ENCODE data around the gene OGDH. TPM values are rescaled to one million over a fixed set of nuclear protein-coding genes. Genes with fewer than 3 reads are reported as not detected.

The OGDH gene
- total RNA-seq, 3 donors from 2014 or later (not counting 1 experiment from before 2014, with no cell fraction given) = 69.2 to 86.7 (median 81.4) TPM

GRCh38 chr7:44569959-44570358 is 36.5 kb upstream of the OGDH start:
- Mint-ChIP-seq H3K27me3 (ENCODE audit: low read depth in 2 of 2) (no peaks in the 10 kb centered on the region), H3K9me3 (no peaks in the 10 kb centered on the region), H3K36me3 (no peaks in the 10 kb centered on the region), H3K27ac (no peak overlapping the region), H3K4me1 (peaks cover 40% of the 10 kb centered on the region in 2 donors), H3K4me3 (no peak overlapping the region)
- TF ChIP-seq CTCF (IDR thresholded peaks at IDR 0.05) = no peak
- ATAC-seq (no peak), DNase-seq (no peak)
- Histone ChIP-seq H3K27ac (ENCODE audit: low read length) (no peak overlapping the region), H3K27me3 (ENCODE audit: control insufficient read depth, insufficient read depth, low read length) (no peaks in the 10 kb centered on the region), H3K4me1 (ENCODE audit: control insufficient read depth, insufficient read depth, low read length) (peaks cover 24% of the 10 kb centered on the region), H3K9me3 (ENCODE audit: control insufficient read depth, insufficient read depth, low read length) (no peaks in the 10 kb centered on the region), H3K4me3 (ENCODE audit: low read length) (no peak overlapping the region), H3K36me3 (ENCODE audit: control insufficient read depth, insufficient read depth, low read length) (peaks cover 73% of the 10 kb centered on the region)
- WGBS (ENCODE audit: insufficient coverage) = 97% methylated on average over 9 of the region's 9 CpGs
- intact Hi-C loops (cut with micrococcal nuclease) = no loop called here

DNA sequence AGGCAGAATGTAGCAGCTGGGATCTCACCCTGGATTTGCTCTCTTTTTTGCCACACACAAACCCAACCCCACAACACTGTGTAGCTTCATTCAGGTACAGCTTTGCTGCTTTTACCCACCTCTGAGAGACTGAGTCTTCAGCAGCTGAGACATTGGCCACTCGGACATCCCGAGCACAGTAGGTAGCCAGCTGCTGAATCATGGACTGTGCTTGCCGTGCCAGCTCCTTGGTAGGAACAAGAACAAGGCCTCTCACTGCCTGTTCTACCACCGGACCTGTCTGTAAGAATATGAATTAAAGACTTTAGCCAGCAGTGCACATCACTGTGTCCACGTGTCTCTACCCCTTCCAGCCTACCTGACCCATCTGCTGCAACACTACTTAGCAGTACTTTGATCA is 33.7 kb upstream of the OGDH start:
- Mint-ChIP-seq H3K36me3 (no peaks in the 10 kb centered on the region), H3K4me1 (peaks cover 31 to 36% of the 10 kb centered on the region in 2 donors), H3K4me3 (peak overlapping the region; percentile 96), H3K9me3 (no peaks in the 10 kb centered on the region), H3K27me3 (ENCODE audit: low read depth in 2 of 2) (no peaks in the 10 kb centered on the region), H3K27ac (peak overlapping the region; percentile 98 to 100)
- Histone ChIP-seq H3K9me3 (ENCODE audit: control insufficient read depth, insufficient read depth, low read length) (no peaks in the 10 kb centered on the region), H3K27ac (ENCODE audit: low read length) (no peak overlapping the region), H3K36me3 (ENCODE audit: control insufficient read depth, insufficient read depth, low read length) (peaks cover 52% of the 10 kb centered on the region), H3K27me3 (ENCODE audit: control insufficient read depth, insufficient read depth, low read length) (no peaks in the 10 kb centered on the region), H3K4me1 (ENCODE audit: control insufficient read depth, insufficient read depth, low read length) (peaks cover 22% of the 10 kb centered on the region), H3K4me3 (ENCODE audit: low read length) (peak overlapping the region; percentile 76)
- TF ChIP-seq CTCF (IDR thresholded peaks at IDR 0.05) = no peak
- intact Hi-C loops (cut with micrococcal nuclease) = no loop called here
- WGBS (ENCODE audit: insufficient coverage) = 75% methylated on average over 5 of the region's 5 CpGs
- DNase-seq (no peak), ATAC-seq (no peak)

- peak; percentile 95 for ATAC-seq
- no peaks in the 10 kb centered on the region for H3K9me3 Mint-ChIP-seq
- no peaks in the 10 kb centered on the region for H3K36me3 Mint-ChIP-seq
- H3K4me1 Mint-ChIP-seq = peaks cover 31 to 36% of the 10 kb centered on the region in 2 donors
- intact Hi-C loops (cut with micrococcal nuclease) = loop anchor here (1.0 kb wide), 1 partner anchor 9 kb away; the partner anchor contains the start of gene TMED4
- WGBS (ENCODE audit: insufficient coverage) = under 1% methylated on average over 74 of the region's 74 CpGs
- TF ChIP-seq CTCF (IDR thresholded peaks at IDR 0.05) = no peak
- peaks cover 50% of the 10 kb centered on the region for H3K36me3 ChIP-seq (ENCODE audit: control insufficient read depth, insufficient read depth, low read length)
- H3K27me3 ChIP-seq (ENCODE audit: control insufficient read depth, insufficient read depth, low read length) = no peaks in the 10 kb centered on the region
- peaks cover 22% of the 10 kb centered on the region for H3K4me1 ChIP-seq (ENCODE audit: control insufficient read depth, insufficient read depth, low read length)
- peak within 1 kb of the TSS; percentile 89 for H3K27ac ChIP-seq (ENCODE audit: low read length)
- H3K27me3 Mint-ChIP-seq (ENCODE audit: low read depth in 2 of 2) = no peaks in the 10 kb centered on the region
- no peaks in the 10 kb centered on the region for H3K9me3 ChIP-seq (ENCODE audit: control insufficient read depth, insufficient read depth, low read length)
- H3K4me3 ChIP-seq (ENCODE audit: low read length) = peak within 1 kb of the TSS; percentile 76
- peak within 1 kb of the TSS; percentile 96 for H3K4me3 Mint-ChIP-seq
- peak within 1 kb of the TSS; percentile 98 to 100 for H3K27ac Mint-ChIP-seq
- DNase-seq = peak; percentile 85 to 97
Observed at GRCh38 chr7:44573464-44574286, 32.8 kb upstream of the OGDH start, which contains the start of gene DDX56. Gene DDX56 (minus strand): TSS chr7:44573908. CDS start chr7:44573895, 13 bp downstream.

All from natural killer cell (primary cell).